Activated CD4-positive, CD25-positive, alpha-beta regulatory T cell (primary cell): ENCODE results near the gene MAP7.
"Not testable (repeated sequence)": the region's sequence is repeated elsewhere in the genome, so short reads cannot be mapped to it uniquely, and the experiment has no call there.

Experiments
- DNase-seq, 4 experiments: peaks; one replicate each; lab custom pipeline; 2025; lab: John Stamatoyannopoulos, UW

The MAP7 gene

DNA sequence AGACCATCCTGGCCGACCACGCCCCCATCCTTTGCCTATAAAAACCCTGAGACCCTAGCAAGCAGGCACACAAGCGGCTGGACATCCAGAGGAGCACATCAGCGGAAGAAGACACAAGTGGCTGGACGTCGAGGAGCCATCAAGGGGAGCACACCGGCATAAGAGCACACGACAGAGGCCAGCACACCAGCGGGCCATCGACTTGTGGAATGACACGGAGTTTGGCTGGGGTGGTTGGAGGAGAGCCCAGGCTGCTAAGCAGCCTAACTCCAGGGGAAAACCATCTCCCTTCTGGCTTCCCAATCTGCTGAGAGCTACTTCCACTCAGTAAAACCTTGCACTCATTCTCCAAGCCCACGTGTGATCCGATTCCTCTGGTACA, 215.8 kb downstream of the MAP7 start:
- no peak for DNase-seq

DNA sequence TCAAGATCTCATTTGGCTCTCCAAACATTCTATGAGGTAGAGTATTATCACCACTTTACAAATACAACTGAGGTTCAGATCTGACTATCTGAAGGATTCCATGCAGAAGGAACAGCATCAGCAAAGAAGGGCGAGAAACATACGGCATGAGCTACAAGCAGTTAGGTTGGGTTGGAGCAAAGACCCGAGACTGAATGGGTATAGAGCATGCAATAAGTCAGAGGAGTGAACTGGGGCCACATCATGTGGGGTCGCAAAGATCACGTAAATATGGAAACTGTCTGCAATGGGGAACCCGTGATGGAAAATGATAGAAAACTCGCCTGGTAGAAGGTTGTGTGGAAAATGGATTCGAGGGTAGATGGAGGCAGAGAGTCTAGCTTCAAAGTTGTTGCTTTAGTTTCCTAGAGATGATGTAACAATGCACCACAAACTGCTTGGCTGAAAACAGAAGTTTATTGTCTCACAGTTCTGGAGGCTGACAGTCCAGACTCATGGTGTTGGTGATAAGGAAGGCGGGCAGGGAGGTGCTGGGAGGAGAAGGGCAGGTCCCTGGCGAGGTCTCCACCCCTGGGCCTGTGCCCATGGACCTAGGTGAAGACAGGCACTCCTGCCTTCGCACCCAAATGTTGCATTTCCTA, 216.3 kb downstream of the MAP7 start:
- DNase-seq = no peak

DNA sequence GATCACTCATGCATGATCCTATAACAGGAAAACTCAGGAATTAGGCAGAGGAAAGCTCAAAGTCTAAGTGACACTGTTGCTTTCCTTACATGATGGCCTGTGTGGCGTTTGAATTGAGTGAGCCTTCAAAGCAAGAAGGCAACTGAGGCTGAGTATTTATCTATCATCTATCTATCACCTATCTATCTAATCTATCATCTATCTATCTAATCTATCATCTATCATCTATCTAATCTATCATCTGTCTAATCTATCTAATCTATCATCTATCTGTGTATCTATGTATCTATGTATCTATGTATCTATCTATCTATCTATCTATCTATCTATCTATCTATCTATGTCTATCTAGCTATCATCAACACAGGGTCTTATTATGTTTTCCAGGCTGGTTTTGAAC, 218.8 kb downstream of the MAP7 start:
- DNase-seq = no peak

DNA sequence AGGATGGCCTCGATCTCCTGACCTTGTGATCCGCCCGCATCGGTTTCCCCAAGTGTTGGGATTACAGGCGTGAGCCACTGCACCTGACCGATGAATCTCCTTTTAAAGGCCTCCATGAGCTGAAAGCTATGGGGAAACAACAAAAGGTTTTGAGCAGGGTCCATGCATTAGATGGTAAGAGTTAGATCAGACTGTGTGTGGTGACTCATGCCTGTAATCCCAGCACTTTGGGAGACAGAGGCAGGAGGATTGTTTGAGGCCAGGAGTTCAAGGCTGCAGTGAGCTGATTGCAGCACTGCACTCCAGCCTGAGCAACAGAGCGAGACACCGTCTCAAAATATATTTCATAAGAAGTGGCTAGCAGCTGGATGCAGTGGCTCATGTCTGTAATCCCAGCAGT, 219.6 kb downstream of the MAP7 start:
- DNase-seq = no peak

DNA sequence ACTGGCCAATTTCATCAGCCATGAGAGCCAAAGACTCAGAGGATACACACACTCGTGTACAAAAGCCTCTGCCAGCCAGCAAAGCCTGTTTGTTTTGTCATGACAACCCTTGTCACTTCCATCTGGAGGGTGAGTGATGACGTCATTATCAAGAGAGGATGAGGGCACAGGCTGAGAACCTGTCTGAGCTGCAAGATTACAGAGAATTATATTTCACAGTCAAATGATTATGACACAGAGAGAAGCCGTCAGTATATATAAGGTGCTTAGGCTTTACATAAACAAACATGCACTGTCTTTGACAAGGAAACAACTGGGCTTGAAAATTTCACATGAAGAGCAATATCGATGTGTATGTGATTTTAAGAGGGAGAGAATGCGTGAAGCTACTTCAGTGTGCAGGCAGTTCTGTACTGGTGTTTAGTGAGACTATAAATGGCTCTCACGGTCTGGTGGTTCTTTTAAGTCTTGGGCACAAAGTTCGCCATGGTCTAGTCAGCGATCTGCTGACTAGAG, 224.1 kb downstream of the MAP7 start:
- DNase-seq = no peak

DNA sequence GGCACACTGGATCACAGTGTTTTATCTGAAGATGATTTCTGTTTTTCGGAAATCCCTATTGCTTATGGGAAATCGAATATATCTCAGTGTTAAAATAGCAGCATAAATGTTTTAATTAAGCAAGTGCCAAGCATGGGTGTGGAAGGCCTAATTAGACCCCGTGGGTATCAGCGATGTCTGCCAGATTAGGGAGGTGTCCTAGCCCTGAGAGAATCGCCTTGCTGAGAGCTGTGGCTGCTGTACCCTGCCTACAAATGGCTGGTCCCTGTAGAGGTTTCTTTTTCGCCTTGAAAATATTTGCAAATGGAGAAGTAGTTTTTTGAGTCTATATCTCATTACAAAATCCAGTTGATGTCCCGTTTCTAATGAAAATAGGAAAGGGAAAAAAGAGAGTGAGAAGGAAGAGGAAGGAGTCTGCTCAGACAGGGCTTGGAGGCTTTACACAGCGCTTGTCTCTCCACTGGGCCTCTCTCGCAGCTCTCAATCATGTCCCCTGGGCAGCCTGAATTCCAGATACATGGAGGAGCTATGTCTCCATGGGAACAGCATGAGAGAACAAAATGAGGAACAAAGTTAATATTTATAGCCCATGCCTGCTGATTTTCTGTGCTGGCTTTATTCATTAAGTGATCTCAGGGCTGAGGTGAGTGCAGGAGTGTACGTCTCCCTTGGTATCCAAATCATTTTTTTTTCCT, 225.4 kb downstream of the MAP7 start:
- DNase-seq = no peak

DNA sequence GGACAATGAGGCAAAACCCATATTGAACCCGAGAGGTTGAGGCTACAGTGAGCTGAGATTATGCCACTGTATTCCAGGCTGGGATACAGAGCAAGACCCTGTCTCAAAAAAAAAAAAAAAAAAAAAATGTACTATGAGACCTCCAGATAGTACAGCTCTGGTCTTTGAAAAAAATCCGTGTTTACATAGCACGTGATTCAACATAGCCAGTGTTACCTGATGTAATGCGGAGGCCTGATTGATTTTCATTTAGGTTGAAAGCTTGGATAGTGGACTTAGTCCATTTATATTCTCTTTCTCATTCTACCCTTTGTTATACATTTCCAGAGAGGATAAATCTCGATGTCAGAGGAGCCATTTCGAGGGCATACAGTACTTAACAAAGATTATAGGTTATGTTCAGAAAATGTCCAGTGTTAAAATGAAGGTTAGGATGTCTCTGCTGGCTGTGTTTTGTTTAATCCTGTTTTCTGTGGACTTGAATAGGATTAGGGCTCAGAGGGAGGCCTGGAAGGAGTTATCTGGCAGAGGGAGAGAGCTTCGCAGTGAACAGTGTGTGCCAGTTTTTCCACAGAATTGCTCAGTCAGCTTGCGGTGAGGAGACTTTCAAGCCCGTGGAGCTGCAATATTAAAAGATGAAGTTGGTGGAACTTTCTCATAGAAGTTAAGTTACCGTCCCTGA, 226.7 kb downstream of the MAP7 start:
- no peak for DNase-seq

DNA sequence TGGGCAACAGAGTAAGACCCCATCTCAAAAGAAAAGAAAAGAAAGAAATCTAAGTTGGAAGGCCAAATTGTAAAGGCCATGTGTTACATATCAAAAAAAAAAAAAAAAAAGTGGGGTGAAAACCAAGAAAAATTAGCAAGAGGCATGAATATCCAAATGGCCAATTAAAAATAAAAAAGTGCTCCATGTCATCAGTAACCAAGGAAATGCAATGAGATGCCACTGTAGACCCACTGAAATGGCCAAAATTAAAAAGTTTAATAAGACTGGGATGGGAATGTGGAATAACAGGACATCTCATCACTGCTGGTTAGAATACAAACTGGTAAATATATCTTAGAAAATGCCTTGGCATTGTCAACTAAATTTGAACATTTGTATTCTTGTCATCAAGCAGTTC, 230.5 kb downstream of the MAP7 start:
- DNase-seq = no peak

DNA sequence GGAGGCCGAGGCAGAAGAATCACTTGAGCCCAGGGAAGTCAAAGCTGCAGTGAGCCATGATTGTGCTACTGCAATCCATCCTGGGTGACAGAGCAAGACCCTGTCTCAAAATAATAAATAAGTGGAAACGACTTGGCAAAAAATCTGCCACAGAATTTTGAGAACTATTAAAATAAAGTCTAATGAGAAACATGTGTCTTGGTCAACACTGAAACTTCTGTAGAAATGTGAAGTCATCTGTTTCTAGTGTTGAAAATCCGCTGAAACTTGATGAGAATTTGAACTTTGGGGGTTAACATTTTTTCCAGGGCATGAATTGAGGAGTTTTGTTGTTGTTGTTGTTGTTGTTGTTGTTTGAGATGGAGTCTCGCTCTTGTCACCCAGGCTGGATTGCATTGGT, 231.5 kb downstream of the MAP7 start:
- DNase-seq = no peak

DNA sequence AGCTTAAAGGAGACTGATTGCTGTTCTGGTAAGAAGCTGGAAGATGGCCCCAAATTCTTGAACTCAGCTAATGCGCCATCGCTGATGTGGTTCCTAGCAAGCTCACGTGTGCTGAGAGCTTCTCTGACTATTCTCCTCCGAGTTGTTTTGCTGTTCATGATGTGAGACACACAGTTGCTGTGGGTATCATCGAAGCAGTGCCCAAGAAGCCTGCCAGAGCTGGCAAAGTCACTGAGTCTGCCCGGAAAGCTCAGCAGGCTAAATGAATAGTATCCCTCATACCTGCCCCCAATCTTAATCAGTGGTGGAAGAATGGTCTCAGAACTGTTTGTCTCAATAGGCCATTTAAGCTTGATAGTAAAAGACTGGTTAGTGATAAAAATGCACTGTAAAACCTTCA, 232.3 kb downstream of the MAP7 start:
- no peak for DNase-seq

DNA sequence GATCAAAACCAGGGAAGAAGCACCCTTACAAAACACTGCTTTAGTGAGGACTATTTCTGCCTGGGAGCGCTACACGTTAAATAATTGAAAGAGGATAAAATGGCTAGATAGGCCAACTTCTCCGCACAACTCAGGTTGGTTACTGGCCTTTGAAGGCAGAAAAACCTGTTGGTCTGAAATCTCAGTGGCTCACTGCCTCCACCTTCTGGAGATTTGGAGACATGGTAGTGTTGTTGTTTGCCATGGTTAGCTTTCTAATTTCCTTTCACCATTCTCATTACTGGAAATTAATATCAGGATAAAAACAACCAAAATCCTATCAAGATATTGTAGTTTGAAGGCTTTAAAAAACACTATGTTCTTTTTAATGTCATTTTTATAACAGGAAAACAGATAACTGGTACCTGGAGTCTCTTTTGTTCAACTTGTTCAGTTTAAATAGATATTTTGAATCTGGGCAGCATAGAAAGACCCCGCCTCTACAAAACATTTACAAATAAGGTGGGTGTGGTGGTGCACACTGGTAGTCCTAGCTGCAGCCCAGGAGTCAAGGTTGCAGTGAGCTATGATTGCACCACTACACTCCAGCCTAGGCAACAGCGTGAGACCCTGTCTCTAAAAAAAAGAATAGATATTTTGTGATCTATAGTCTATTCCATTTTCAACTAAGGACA, 233.1 kb downstream of the MAP7 start:
- peak in 3 of 4 experiments; percentile 30 to 34 (median 31) for DNase-seq

DNA sequence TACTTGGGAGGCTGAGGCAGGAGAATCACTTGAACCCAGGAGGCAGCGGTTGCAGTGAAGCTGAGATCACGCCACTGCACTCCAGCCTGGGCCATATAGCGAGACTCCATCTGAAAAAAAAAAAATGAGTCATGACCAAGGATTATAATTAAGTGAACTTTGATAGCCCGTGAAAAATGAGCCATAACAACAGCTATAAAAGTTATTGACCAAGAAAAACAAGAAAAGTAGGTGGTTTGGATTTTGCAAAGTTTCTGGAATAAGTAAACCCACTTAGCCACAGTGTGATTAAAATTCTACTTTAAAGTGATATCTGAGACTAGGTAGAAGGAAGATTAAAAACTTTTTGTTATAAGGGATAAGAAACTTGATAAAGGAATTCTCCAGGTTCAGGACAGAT, 234.6 kb downstream of the MAP7 start:
- no peak for DNase-seq

DNA sequence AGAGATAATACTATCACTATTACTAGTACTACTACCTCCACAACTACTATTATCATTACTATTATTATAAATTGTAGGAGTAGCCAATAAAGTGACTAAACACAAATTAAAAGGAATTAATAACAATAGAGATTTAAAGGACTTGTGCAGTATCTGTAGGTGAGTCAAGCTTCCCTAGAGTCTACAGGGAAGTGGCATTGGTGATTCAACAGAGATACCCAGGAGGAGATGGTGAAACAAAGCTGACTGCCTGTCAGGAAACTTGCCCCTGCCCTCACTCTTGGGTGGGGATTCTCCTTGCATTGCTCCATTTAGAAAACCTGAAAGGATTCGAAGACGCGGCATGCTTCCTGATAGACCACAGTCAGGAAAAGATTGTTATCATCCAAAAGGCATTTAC, 237.2 kb downstream of the MAP7 start:
- DNase-seq = no peak

DNA sequence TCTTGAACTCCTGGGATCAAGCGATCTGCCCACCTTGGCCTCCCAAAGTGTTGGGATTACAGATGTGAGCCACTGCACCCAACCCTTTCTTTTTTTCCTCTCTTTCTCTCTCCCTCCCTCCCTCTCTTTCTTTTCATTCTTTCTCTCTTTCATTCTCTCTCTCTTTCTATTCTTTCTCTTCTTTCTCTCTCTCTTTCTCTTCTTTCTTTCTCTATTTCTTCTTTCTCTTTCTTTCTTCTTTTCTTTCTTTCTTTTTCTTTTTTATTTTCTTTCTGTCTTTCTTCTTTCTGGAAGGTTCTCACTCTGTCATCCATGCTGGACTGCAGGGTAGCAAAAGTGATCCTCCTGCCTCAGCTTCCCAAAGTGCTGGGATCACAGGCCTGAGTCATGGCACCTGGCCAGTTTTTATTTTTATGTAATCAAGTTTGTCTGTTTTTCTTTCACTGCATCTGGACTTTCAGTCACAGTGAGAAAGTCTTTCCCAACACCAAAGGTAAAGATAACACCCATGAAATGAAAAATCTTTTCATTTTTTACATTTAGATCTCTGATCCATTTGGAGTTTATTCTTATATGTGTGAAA, 240.4 kb downstream of the MAP7 start:
- no peak for DNase-seq

DNA sequence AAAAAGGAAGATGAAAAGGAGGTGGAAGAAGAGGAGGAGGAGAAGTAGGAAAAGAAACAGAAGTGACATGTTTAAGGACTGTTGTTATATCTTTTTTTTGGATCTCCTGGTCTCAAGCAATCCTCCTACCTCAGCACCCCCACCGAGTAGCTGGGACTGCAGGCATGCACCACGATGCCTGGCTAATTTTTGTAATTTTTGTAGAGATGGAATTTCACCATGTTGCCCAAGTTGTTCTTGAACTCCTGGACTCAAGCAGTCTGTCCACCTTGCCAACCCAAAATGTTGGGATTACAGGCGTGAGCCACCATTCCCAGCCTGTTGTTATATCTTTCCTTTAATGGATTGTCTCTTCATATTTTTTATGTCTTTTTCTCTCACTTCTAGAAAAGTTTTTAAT, 241.1 kb downstream of the MAP7 start:
- DNase-seq = no peak

DNA sequence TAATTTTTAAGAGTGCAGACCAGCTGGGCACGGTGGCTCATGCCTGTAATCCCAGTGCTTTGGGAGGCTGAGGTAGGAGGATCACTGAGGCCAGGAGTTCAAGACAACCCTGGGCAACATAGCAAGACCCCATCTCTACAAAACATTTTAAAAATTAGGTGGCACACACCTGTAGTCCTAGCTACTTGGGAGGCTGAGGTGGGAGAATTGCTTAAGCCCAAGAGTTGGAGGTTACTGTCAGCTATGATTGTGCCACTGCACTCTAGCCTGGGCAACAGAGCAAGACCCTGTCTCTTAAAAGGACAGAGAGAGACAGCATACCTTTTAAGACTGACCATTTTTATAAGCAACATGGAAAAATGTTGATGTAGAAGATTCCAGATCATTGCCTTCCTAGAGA, 241.8 kb downstream of the MAP7 start:
- DNase-seq = not testable (repeated sequence)

DNA sequence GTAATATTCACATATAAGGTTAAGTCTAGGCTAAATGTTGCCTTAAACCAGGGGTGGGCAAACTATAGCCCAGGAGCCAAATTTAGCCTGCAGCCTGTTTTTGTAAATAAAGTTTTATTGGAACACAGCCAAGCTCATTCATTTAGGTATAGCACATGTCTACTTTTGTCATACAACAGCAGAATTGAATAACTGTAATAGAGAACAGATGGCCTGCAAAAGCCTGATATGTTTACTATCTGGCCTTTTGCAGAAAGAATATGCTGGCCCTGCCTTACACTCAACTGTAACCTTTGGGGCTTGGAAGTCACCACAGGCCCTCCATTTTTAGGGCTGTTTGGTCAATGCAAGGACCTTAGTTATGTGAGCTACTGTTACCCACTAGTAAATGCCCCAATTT, 242.9 kb downstream of the MAP7 start:
- DNase-seq = no peak

DNA sequence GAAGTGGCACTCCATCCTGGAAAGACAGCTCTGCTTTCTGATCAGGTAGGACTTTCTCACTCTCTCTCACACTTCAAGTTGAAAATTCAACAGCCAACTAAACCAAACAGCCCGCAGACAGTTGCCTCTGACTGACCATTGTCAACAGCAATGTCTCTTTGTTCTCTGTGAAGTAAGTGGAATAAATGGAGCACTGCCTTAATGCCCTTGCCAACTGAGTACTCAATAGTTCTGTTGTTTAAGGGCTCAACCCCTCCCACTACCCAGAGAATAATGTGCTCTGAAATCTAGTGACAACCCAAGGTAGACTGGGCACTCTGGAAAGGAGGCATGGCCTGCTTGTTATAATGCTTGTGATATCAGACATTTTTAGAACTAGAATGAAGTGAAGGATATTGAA, 243.8 kb downstream of the MAP7 start:
- no peak for DNase-seq

DNA sequence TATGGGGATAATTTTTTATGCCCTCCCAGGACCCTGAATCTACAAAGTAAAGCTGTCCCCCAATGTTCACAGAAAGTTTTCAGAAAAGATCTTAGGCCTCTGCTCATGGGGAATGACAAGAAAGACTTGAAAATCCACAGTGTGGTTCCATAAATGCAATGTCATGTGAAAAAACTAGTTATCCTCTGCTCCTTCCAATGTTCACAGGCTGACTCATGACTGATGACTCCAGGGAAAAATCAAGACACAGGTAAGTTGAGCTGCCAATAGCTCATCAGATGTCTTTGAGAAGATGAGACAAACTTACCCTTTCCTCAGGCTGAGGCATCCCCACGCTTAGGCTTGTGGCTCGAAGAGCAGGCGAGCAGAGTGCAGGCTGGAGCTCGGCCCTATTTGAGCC, 245.8 kb downstream of the MAP7 start:
- DNase-seq = no peak

DNA sequence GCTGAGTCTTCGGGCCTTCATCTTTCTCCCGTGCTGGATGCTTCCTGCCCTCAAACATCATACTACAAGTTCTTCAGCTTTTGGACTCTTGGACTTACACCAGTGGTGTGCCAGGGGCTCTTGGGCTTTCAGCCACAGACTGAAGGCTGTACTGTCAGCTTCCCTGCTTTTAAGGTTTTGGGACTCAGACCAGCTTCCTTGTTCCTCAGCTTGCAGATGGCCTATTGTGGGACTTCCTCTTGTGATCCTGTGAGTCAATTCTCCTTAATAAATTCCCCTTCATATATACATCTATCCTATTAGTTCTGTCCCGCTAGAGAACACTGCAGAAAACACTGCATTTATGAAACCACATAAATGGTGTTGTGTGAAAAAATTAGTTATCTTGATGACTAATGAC, 246.7 kb downstream of the MAP7 start:
- DNase-seq = no peak

DNA sequence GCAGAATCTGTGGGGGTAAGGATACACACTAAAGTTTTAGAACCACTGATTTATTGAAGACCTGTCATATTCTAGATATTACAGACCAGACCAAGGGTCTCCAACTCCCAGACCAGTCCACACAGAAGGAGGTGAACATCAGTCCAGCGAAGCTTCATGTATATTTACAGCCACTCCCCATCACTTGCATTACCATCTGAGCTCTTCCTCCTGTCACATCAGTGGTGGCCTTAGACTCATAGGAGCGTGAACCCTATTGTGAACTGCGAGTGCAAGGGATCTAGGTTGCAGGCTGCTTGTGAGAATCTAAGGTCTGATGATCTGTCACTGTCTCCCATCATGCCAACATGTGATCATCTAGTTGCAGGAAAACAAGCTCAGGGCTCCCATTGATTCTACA, 255.6 kb downstream of the MAP7 start:
- no peak for DNase-seq
